Body of pancreas (tissue), 4 donors: ENCODE data around the gene RASGRP3.

ENCODE experiments used
- CTCF ChIP-seq, 7 experiments: fragments of 450-650 bp in 4 of 7; fragments of 200-600 bp in 3 of 7; sonication (generic) in 3 of 7; IDR thresholded peaks; one replicate each; pipeline ENCODE4 v1.5.1; 2016 to 2019; ENCODE audit warnings: antibody characterized with exemption in 7 of 7
- POLR2A ChIP-seq, 3 donors: fragments of 450-650 bp; IDR thresholded peaks; one replicate each; pipeline ENCODE4 v1.6.1; 2016; ENCODE audit warnings: antibody characterized with exemption in 3 of 3, mild to moderate bottlenecking in 2 of 3

GRCh38 chr2:33597026-33597425 lies 120.6 kb downstream of the RASGRP3 start:
- TF ChIP-seq CTCF (IDR thresholded peaks at IDR 0.05) = no peak
- no peak for TF ChIP-seq POLR2A (IDR thresholded peaks at IDR 0.05)
